ENCODE measurements around the gene STK24. TPM values are rescaled to one million over a fixed set of nuclear protein-coding genes. Genes with fewer than 3 reads are reported as not detected.

The STK24 gene
- total and polyA plus RNA-seq, 2 of the 4 experiments (the other 2 are of a cell fraction): 29.2 to 43.4 TPM

GRCh38 chr13:98536729-98537128, 40.2 kb downstream of the STK24 start:
- Histone ChIP-seq H2AK5ac (ENCODE audit: low read depth, low read length) (no peak overlapping the region), H2BK5ac (ENCODE audit: low read depth, low read length, poor library complexity, severe bottlenecking) (no peak overlapping the region), H4K91ac (ENCODE audit: insufficient read depth, low read depth, low read length) (no peak overlapping the region), H3K9me1 (ENCODE audit: insufficient read depth, low read length) (peaks cover 30% of the 10 kb centered on the region), H3K4me3 (ENCODE audit: insufficient read depth, low read depth, low read length) (no peak overlapping the region), H3K4ac (ENCODE audit: low read depth, low read length) (no peak overlapping the region), H3K4me2 (ENCODE audit: low read depth, low read length) (no peak overlapping the region), H4K8ac (ENCODE audit: low read depth in 2 of 2, low read length in 2 of 2) (no peak overlapping the region), H2BK120ac (ENCODE audit: low read depth, low read length) (no peak overlapping the region), H3K9me3 (ENCODE audit: control insufficient read depth, insufficient read depth, low read length) (no peaks in the 10 kb centered on the region), H4K20me1 (ENCODE audit: insufficient read depth, low read length) (peaks cover 94% of the 10 kb centered on the region), H2BK20ac (ENCODE audit: low read depth, low read length) (no peak overlapping the region), H3K36me3 (ENCODE audit: control insufficient read depth, insufficient read depth, low read length) (peaks cover 2% of the 10 kb centered on the region; the same call in 1 of the 2 replicates), H3K9ac (ENCODE audit: low read depth, low read length) (no peak overlapping the region), H2BK15ac (ENCODE audit: low read depth, low read length) (no peak overlapping the region), H3K14ac (replicated peaks; ENCODE audit: low read depth, low read length) (no peak overlapping the region), H3K18ac (ENCODE audit: low read depth, low read length) (no peak overlapping the region), H4K5ac (ENCODE audit: low read depth, low read length) (no peak overlapping the region), H3K27me3 (ENCODE audit: control insufficient read depth, insufficient read depth, low read length) (no peaks in the 10 kb centered on the region), H3K4me1 (ENCODE audit: control insufficient read depth, insufficient read depth, low read length) (peaks cover 13% of the 10 kb centered on the region), H3K56ac (ENCODE audit: extremely low read depth, insufficient read depth, low read length) (no peak overlapping the region), H3K27ac (ENCODE audit: insufficient read depth, low read length) (no peak overlapping the region), H3K23ac (ENCODE audit: low read depth, low read length) (no peak overlapping the region), H2AFZ (replicated peaks; ENCODE audit: low read length, poor library complexity) (no peak overlapping the region), H3K79me1 (ENCODE audit: low read depth in 1 of 2, low read length in 2 of 2) (peaks cover 19 to 95% of the 10 kb centered on the region in 2 experiments), H2AK9ac (replicated peaks; ENCODE audit: low read depth, low read length, poor library complexity) (no peak overlapping the region)
- ChIA-PET CTCF (interaction anchor here (0.7 kb wide), 1 partner anchor 31 kb away, joined by 3 read pairs; no protein-coding TSS in a partner anchor), POLR2A (ENCODE audit: unreplicated experiment) (no interaction called here)
- ATAC-seq (ENCODE audit: low read depth): no peak
- no peak for TF ChIP-seq CHD1 (IDR thresholded peaks at IDR 0.05; ENCODE audit: low read depth, low read length)
- no peak for TF ChIP-seq RAD21 (IDR thresholded peaks at IDR 0.05; ENCODE audit: low read length)
- no peak for TF ChIP-seq MAFK (IDR thresholded peaks at IDR 0.05; ENCODE audit: low read depth, low read length)
- no peak for TF ChIP-seq CTCF (conservative IDR thresholded peaks at IDR 0.05; ENCODE audit: low read depth, low read length)
- TF ChIP-seq MXI1 (IDR thresholded peaks at IDR 0.05; ENCODE audit: borderline replicate concordance, low read depth, low read length): no peak
- TF ChIP-seq ELK1 (IDR thresholded peaks at IDR 0.05; ENCODE audit: borderline replicate concordance, low read depth, low read length): no peak
- no peak for TF ChIP-seq SMC3 (IDR thresholded peaks at IDR 0.05; ENCODE audit: low read depth, low read length)
- TF ChIP-seq, protein P1, sequence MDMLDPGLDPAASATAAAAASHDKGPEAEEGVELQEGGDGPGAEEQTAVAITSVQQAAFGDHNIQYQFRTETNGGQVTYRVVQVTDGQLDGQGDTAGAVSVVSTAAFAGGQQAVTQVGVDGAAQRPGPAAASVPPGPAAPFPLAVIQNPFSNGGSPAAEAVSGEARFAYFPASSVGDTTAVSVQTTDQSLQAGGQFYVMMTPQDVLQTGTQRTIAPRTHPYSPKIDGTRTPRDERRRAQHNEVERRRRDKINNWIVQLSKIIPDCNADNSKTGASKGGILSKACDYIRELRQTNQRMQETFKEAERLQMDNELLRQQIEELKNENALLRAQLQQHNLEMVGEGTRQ (IDR thresholded peaks at IDR 0.05; ENCODE audit: low read depth, low read length): no peak
- TF ChIP-seq CEBPB (IDR thresholded peaks at IDR 0.05; ENCODE audit: low read depth, low read length): no peak
- no peak for TF ChIP-seq POLR2A (IDR thresholded peaks at IDR 0.05; ENCODE audit: low read depth, low read length)
- TF ChIP-seq FOS (IDR thresholded peaks at IDR 0.05; ENCODE audit: low read depth, low read length): no peak
- TF ChIP-seq MAZ (IDR thresholded peaks at IDR 0.05; ENCODE audit: borderline replicate concordance, low read depth, low read length): no peak
- no peak for TF ChIP-seq RCOR1 (IDR thresholded peaks at IDR 0.05; ENCODE audit: insufficient replicate concordance, low read length)
- TF ChIP-seq NFE2L2 (IDR thresholded peaks at IDR 0.05; ENCODE audit: low read depth, low read length): no peak
- TF ChIP-seq RFX5 (IDR thresholded peaks at IDR 0.05; ENCODE audit: low read depth, low read length): no peak
- TF ChIP-seq BHLHE40 (IDR thresholded peaks at IDR 0.05; ENCODE audit: low read depth, low read length): no peak
- dilution Hi-C loops (cut with HindIII; ENCODE audit: low sequenced_read_pairs, unreplicated experiment) (no loop called here), intact Hi-C loops (cut with micrococcal nuclease) (no loop called here), in situ Hi-C loops (cut with MboI; ENCODE audit: low sequenced_read_pairs) (no loop called here)
- WGBS, 2 experiments (ENCODE audit: extremely low coverage in 2 of 2, insufficient read length in 1 of 2): no CpG with 5 or more reads among the region's 14 CpGs
- no TSS peak for BruUV-seq (replicated peaks)
- DNase-seq: no peak
